ENCODE results near the gene ZNF558.
"Not testable (repeated sequence)": the region's sequence is repeated elsewhere in the genome, so short reads cannot be mapped to it uniquely, and the experiment has no call there.

The ZNF558 gene

GRCh38 chr19:8794823-8795222 lies 37.3 kb downstream of the ZNF558 start:
- no peak for DNase-seq (ENCODE audit: low read depth)

- DNase-seq (ENCODE audit: low read depth) = not testable (repeated sequence)
Measured at GRCh38 chr19:8773587-8773986, 58.5 kb downstream of the ZNF558 start.

- DNase-seq (ENCODE audit: low read depth) = not testable (repeated sequence)
Measured at GRCh38 chr19:8769265-8769664, 62.8 kb downstream of the ZNF558 start.

GRCh38 chr19:8767257-8767656 lies 64.8 kb downstream of the ZNF558 start:
- DNase-seq (ENCODE audit: low read depth) = not testable (repeated sequence)
